ENCODE data around the gene FBXL13. TPM values are rescaled to one million over a fixed set of nuclear protein-coding genes. Genes with fewer than 3 reads are reported as not detected.

The FBXL13 gene
- 0.20 and 0.43 TPM in 2 replicates for polyA plus RNA-seq (2011; rRNA removed)
- polyA minus RNA-seq (2011; rRNA and poly(A)+ RNA removed), result 0.21 and 0.71 TPM in 2 replicates

DNA sequence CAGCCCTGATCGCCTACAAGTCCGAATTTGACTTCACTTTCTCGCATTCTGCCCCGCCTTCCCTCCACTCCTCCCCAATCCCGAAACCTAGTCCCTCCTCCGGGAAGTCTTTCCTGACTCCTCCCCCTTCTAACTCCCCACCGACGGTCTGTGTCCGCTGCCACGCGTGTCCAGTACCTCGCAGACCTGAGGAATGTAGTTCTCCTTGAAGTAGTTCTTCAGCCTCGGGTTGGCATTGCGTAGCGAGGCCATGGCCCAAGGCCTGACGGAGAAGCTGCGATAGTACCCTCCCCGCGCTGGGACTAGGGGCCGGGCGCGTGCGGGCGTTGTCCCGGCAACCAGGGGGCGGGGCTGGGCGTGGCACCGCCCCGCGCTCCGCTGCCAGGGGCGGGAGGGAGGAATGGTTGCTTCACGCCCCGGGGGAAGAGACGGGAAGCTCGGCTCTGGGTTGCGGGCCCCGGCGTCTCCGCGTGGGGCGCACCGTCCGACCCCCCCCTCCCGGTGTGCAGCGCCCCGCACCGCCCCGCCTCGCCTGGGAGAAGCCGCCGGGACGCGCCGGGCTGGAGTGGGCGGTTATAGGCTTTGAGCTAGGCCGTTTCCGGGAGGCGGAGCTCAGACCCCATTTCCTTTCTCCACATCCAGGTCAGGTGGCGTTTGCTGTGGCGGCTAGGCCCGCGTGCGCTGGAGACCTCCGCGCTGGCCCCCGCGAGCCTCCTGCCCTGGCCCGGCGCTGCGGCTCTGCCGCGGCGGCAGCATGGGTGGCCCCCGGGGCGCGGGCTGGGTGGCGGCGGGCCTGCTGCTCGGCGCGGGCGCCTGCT, at the start of gene FBXL13, which contains the start of gene ARMC10:
Gene FBXL13, minus strand, starts transcription at position 278 of the 818 bp plus-strand sequence.
Gene ARMC10, plus strand, starts transcription at position 622 of the 818 bp plus-strand sequence. Its CDS starts 133 bp downstream, at position 755.
- peak; percentile 67 for DNase-seq (ENCODE audit: low read depth)
- CTCF ChIA-PET, result interaction anchor here (0.5 to 2.0 kb wide), 8 partner anchors 10 to 326 kb away, joined by 3 to 7 read pairs (median 3); partner anchors contain the start of gene FAM185A
- POLR2A ChIA-PET, result interaction anchor here (0.9 to 1.0 kb wide), 2 partner anchors 13 to 326 kb away, joined by 5 to 8 read pairs; partner anchors contain the start of gene FAM185A
- Histone ChIP-seq H3K36me3 (ENCODE audit: control insufficient read depth, insufficient read depth, low read length) (no peaks in the 10 kb centered on the region), H3K27me3 (ENCODE audit: control insufficient read depth, insufficient read depth, low read length) (no peaks in the 10 kb centered on the region), H3K4me3 (ENCODE audit: low read depth, low read length) (peak within 1 kb of the TSS; percentile 69)
- TF ChIP-seq, protein P1, sequence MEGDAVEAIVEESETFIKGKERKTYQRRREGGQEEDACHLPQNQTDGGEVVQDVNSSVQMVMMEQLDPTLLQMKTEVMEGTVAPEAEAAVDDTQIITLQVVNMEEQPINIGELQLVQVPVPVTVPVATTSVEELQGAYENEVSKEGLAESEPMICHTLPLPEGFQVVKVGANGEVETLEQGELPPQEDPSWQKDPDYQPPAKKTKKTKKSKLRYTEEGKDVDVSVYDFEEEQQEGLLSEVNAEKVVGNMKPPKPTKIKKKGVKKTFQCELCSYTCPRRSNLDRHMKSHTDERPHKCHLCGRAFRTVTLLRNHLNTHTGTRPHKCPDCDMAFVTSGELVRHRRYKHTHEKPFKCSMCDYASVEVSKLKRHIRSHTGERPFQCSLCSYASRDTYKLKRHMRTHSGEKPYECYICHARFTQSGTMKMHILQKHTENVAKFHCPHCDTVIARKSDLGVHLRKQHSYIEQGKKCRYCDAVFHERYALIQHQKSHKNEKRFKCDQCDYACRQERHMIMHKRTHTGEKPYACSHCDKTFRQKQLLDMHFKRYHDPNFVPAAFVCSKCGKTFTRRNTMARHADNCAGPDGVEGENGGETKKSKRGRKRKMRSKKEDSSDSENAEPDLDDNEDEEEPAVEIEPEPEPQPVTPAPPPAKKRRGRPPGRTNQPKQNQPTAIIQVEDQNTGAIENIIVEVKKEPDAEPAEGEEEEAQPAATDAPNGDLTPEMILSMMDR (IDR thresholded peaks at IDR 0.05; ENCODE audit: insufficient read depth, low read depth, low read length), result peak; percentile 26; the same call in 1 of the 2 replicates

- CTCF ChIA-PET, result no interaction called here
- no peak for DNase-seq (ENCODE audit: low read depth)
- Histone ChIP-seq H3K4me3 (ENCODE audit: low read depth, low read length) (no peak overlapping the region), H3K27me3 (ENCODE audit: control insufficient read depth, insufficient read depth, low read length) (no peaks in the 10 kb centered on the region), H3K36me3 (ENCODE audit: control insufficient read depth, insufficient read depth, low read length) (peaks cover 2% of the 10 kb centered on the region)
- TF ChIP-seq, protein P1 (IDR thresholded peaks at IDR 0.05; ENCODE audit: insufficient read depth, low read depth, low read length), result no peak
- POLR2A ChIA-PET, result no interaction called here
These were observed 48.9 kb upstream of the FBXL13 start for GRCh38 chr7:103123529-103123928.

- POLR2A ChIA-PET, result no interaction called here
These were observed 47.0 kb upstream of the FBXL13 start for GRCh38 chr7:103121641-103122040.

DNA sequence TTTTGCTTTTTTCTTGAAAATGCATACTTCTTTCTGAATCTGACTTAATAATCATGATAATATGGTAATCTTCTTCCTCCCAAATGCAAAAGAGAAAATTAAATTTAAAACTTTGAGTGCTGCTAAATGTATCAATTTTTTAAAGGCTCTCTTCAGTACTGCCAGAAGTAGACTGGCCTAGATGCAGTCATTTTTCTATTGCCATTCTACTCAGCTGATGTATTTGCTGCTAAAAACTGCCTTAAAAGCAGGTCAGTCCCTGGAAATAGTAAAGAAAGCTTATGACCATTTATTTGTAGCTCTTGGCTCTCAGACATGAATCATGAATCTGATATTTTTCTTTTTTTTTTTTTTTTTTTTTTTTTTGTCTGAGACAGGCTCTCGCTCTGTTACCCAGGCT, 45.8 kb upstream of the FBXL13 start:
- CTCF ChIA-PET, result interaction anchor here (1.4 kb wide), 1 partner anchor 9 kb away, joined by 3 read pairs; no protein-coding TSS in a partner anchor
- no peaks in the 10 kb centered on the region for H3K27me3 ChIP-seq (ENCODE audit: control insufficient read depth, insufficient read depth, low read length)
- no peak for DNase-seq (ENCODE audit: low read depth)
- peaks cover 2% of the 10 kb centered on the region; the same call in 1 of the 2 replicates for H3K36me3 ChIP-seq (ENCODE audit: control insufficient read depth, insufficient read depth, low read length)
- POLR2A ChIA-PET, result no interaction called here
- TF ChIP-seq, protein P1 (IDR thresholded peaks at IDR 0.05; ENCODE audit: insufficient read depth, low read depth, low read length), result no peak
- no peak overlapping the region for H3K4me3 ChIP-seq (ENCODE audit: low read depth, low read length)

More at GRCh38 chr7:103121641-103122040, 47.0 kb upstream of the FBXL13 start:
- TF ChIP-seq, protein P1 (IDR thresholded peaks at IDR 0.05; ENCODE audit: insufficient read depth, low read depth, low read length), result no peak
- DNase-seq (ENCODE audit: low read depth), result no peak
- H3K4me3 ChIP-seq (ENCODE audit: low read depth, low read length), result no peak overlapping the region
- peaks cover 2% of the 10 kb centered on the region; the same call in 1 of the 2 replicates for H3K36me3 ChIP-seq (ENCODE audit: control insufficient read depth, insufficient read depth, low read length)
- CTCF ChIA-PET, result interaction anchor here (1.4 kb wide), 1 partner anchor 8 kb away, joined by 3 read pairs; no protein-coding TSS in a partner anchor
- no peaks in the 10 kb centered on the region for H3K27me3 ChIP-seq (ENCODE audit: control insufficient read depth, insufficient read depth, low read length)

- peaks cover 2% of the 10 kb centered on the region; the same call in 1 of the 2 replicates for H3K36me3 ChIP-seq (ENCODE audit: control insufficient read depth, insufficient read depth, low read length)
- no peak for DNase-seq (ENCODE audit: low read depth)
- H3K27me3 ChIP-seq (ENCODE audit: control insufficient read depth, insufficient read depth, low read length), result no peaks in the 10 kb centered on the region
- H3K4me3 ChIP-seq (ENCODE audit: low read depth, low read length), result no peak overlapping the region
- CTCF ChIA-PET, result interaction anchor here (1.4 kb wide), 1 partner anchor 10 kb away, joined by 3 read pairs; no protein-coding TSS in a partner anchor
- TF ChIP-seq, protein P1 (IDR thresholded peaks at IDR 0.05; ENCODE audit: insufficient read depth, low read depth, low read length), result no peak
- POLR2A ChIA-PET, result no interaction called here
These were observed 45.2 kb upstream of the FBXL13 start for GRCh38 chr7:103119791-103120291.
